ENCODE measurements around the gene FTO.

FTO gene

GRCh38 chr16:53708490-53708889, 4.5 kb downstream of the FTO start:
- Histone ChIP-seq H3K4me1 (ENCODE audit: control insufficient read depth in 1 of 2, insufficient read depth in 1 of 2, low read depth in 1 of 2, low read length in 1 of 2) (peaks cover 8 to 10% of the 10 kb centered on the region in 2 experiments), H3K36me3 (no peaks in the 10 kb centered on the region), H3K9me3 (no peaks in the 10 kb centered on the region), H3K4me3 (ENCODE audit: low read depth in 1 of 2, low read length in 1 of 2) (no peak overlapping the region), H3K27me3 (no peaks in the 10 kb centered on the region), H3K27ac (no peak overlapping the region)
- TF ChIP-seq CTCF (IDR thresholded peaks at IDR 0.05), result no peak

GRCh38 chr16:53711390-53711789, 7.4 kb downstream of the FTO start:
- Histone ChIP-seq H3K4me3 (ENCODE audit: low read depth in 1 of 2, low read length in 1 of 2) (no peak overlapping the region), H3K27me3 (no peaks in the 10 kb centered on the region), H3K36me3 (no peaks in the 10 kb centered on the region), H3K9me3 (no peaks in the 10 kb centered on the region), H3K27ac (no peak overlapping the region), H3K4me1 (ENCODE audit: control insufficient read depth in 1 of 2, insufficient read depth in 1 of 2, low read depth in 1 of 2, low read length in 1 of 2) (no peaks in the 10 kb centered on the region)
- TF ChIP-seq CTCF (IDR thresholded peaks at IDR 0.05), result no peak

- no peaks in the 10 kb centered on the region for H3K36me3 ChIP-seq
- no peaks in the 10 kb centered on the region for H3K9me3 ChIP-seq
- H3K4me1 ChIP-seq (ENCODE audit: control insufficient read depth in 1 of 2, insufficient read depth in 1 of 2, low read depth in 1 of 2, low read length in 1 of 2), result no peaks in the 10 kb centered on the region
- H3K27me3 ChIP-seq, result no peaks in the 10 kb centered on the region
- no peak for TF ChIP-seq CTCF (IDR thresholded peaks at IDR 0.05)
- no peak overlapping the region for H3K27ac ChIP-seq
- no peak overlapping the region for H3K4me3 ChIP-seq (ENCODE audit: low read depth in 1 of 2, low read length in 1 of 2)
These were observed 8.1 kb downstream of the FTO start for GRCh38 chr16:53712065-53712464.

GRCh38 chr16:53713403-53714204, 9.6 kb downstream of the FTO start:
- no peaks in the 10 kb centered on the region for H3K27me3 ChIP-seq
- no peak for TF ChIP-seq CTCF (IDR thresholded peaks at IDR 0.05)

GRCh38 chr16:53714205-53715022, 10.5 kb downstream of the FTO start:
- H3K27me3 ChIP-seq, result no peaks in the 10 kb centered on the region
- H3K36me3 ChIP-seq, result no peaks in the 10 kb centered on the region
- H3K4me3 ChIP-seq (ENCODE audit: low read depth in 1 of 2, low read length in 1 of 2), result no peak overlapping the region
- no peak for TF ChIP-seq CTCF (IDR thresholded peaks at IDR 0.05)
- H3K9me3 ChIP-seq, result no peaks in the 10 kb centered on the region
- H3K4me1 ChIP-seq (ENCODE audit: control insufficient read depth in 1 of 2, insufficient read depth in 1 of 2, low read depth in 1 of 2, low read length in 1 of 2), result no peaks in the 10 kb centered on the region
- no peak overlapping the region for H3K27ac ChIP-seq

More at GRCh38 chr16:53713403-53714204, 9.6 kb downstream of the FTO start:
- no peaks in the 10 kb centered on the region for H3K36me3 ChIP-seq
- no peak overlapping the region for H3K27ac ChIP-seq
- no peak overlapping the region for H3K4me3 ChIP-seq (ENCODE audit: low read depth in 1 of 2, low read length in 1 of 2)
- H3K4me1 ChIP-seq (ENCODE audit: control insufficient read depth in 1 of 2, insufficient read depth in 1 of 2, low read depth in 1 of 2, low read length in 1 of 2), result no peaks in the 10 kb centered on the region
- no peaks in the 10 kb centered on the region for H3K9me3 ChIP-seq

All from neutrophil (primary cell).